ENCODE measurements around the gene NUCB1. TPM values are rescaled to one million over a fixed set of nuclear protein-coding genes. Genes with fewer than 3 reads are reported as not detected.
"Not testable (repeated sequence)": the region's sequence is repeated elsewhere in the genome, so short reads cannot be mapped to it uniquely, and the experiment has no call there.

The NUCB1 gene
- total RNA-seq = 265 TPM
- long read RNA-seq, transcript NUCB1-201 (13 exons, 2,668 nt) = major isoform, 479 of 672 reads
- long read RNA-seq, partial matches to known transcripts = 153 of 672 reads
- long read RNA-seq, other reads (novel, unspliced or antisense) = 39 of 672 reads

DNA sequence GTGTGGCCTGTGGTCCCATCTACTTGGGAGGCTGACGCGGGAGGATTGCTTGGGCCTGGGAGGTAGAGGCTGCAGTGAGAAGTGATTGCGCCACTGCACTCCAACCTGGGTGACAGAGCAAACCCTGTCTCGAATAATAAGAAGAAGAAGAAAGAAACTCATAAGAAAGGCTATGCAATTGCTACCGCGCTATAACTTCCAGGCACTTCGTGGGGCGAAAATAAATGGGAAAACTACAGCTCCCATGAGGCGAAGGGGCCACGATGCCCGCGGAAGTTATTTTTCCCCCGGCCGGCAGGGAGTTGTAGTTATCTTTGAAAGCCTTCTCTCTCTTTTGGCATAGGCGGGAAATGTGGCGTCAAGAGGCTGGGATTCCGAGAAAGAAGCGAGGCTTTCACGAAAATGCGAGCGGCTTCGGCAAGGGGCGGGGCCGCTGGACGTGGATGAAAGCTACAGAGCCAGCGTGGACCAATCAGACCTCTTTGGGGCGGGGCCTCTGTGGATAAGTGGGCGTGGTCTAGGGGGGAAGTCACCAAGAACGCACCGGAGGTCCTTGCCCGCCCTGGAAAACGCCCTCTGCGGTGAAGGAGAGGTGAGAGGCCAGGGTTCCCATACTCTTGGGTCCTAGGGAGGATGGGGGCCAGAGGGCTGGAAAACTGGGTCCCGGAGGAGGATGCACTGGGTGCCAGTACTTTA, at the start of gene NUCB1:
Gene NUCB1, plus strand, starts transcription at position 532 of the 696 bp plus-strand sequence. CDS start 485 bp downstream, outside the sequence.
- ATAC-seq (peak; percentile 97), DNase-seq (peak; percentile 99)
- intact Hi-C loops (cut with micrococcal nuclease) = no loop called here

GRCh38 chr19:48852292-48852691, 47.8 kb upstream of the NUCB1 start:
- intact Hi-C loops (cut with micrococcal nuclease) = no loop called here
- ATAC-seq (no peak), DNase-seq (no peak)

DNA sequence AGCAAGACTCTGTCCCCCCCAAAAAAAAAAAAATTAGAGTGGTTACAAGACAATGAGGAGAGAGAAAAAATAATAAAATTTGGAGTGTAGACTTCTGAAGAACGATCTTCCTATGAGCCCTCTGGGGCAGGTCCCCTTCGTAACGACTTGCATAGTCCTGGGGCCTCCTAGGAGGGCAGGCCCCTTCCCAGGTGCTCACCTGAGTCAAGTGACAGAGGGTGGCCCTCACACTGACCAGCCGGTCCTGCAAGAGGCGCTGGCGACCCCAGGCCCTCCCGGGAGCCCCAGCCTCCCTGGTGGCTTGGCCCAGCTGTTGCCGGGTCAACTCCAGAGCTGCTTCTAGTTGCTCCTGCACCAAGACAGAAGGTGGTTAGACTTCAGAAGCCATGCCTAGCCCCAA, 46.6 kb upstream of the NUCB1 start:
- no peak for ATAC-seq
- intact Hi-C loops (cut with micrococcal nuclease) = no loop called here
- no peak for DNase-seq

DNA sequence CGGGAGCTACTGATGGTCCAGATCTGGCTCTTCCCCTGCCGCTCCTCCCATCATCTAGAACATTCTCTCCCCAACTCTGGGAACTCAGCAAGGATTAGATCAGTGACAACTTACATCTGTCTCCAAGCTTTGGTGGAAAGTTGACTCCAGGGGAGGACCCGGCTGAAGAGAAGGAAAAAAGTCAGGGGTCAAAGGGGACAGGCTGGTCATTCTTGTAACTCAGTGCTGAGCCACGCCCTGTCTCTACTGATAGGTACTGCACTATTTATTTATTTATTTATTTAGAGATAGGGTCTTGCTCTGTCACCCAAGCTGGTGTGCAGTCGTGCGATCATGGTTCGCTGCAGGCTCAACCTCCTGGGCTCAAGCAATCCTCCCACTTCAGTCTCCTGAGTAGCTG, 46.0 kb upstream of the NUCB1 start:
- DNase-seq (no peak), ATAC-seq (no peak)
- intact Hi-C loops (cut with micrococcal nuclease) = no loop called here

- no peak for DNase-seq
- intact Hi-C loops (cut with micrococcal nuclease) = no loop called here
- no peak for ATAC-seq
Measured at GRCh38 chr19:48856921-48857320, 43.2 kb upstream of the NUCB1 start.

DNA sequence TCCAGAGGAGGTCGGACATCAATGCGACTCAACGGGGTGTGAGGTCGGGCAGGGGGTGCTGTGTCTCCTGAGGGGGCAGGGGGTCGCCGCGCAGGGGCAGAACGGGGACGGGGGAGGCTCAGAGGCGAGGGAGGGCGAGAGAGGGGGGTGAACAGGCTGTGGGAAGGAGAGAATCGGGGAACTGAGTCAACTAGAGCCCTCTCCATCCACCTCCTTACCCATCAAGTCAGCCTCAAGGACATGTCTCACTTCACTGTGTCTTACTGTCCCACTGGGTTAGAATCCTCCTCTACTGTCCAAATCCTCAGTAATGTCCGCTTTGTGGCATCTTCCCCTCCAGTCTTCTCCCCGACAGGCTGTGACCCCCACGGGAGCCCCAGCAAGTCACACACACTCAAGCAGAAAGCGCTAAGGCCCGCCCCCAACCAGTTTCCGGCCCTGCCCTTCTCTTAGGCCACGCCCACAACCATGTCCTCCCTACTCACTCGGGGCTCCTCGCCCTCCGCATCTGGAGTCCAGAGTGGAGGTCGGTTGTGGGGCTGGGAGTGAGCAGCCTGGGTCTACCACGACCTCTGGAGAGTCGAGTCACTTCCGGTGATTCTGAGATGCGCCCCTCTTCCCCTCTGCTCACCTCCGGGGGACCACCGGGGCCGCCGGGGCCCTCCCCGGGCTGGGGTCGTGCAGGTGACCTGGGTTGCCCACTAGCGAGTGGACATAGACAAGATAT, 41.0 kb upstream of the NUCB1 start:
- peak; percentile 53 for DNase-seq
- intact Hi-C loops (cut with micrococcal nuclease) = no loop called here
- peak; percentile 57 for ATAC-seq

GRCh38 chr19:48859711-48860572, 40.2 kb upstream of the NUCB1 start:
- DNase-seq = no peak
- intact Hi-C loops (cut with micrococcal nuclease) = no loop called here
- peak; percentile 45 for ATAC-seq

DNA sequence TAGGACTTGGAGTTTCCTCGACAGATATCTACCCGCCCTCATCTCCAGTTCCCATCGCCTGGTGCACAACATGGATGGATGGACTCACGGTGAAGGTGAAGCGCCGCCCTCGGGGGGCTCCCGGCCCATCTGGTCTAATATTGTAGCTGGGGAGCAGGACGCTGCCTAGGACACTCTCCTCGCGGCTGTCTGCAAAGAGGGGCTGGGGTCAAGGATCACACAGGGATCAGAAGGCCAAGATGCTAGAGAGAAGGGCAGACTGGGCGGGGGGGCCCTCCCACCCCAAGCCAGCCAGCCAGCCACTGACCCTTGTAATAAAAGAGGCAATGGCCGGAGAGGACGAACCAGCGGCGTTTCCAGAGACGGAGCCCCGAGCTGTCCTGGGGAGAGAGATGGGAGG, 38.8 kb upstream of the NUCB1 start:
- intact Hi-C loops (cut with micrococcal nuclease) = no loop called here
- ATAC-seq (no peak), DNase-seq (no peak)

GRCh38 chr19:48862827-48863226, 37.3 kb upstream of the NUCB1 start:
- DNase-seq = no peak
- ATAC-seq = no peak
- intact Hi-C loops (cut with micrococcal nuclease) = no loop called here

GRCh38 chr19:48866692-48867091, 33.4 kb upstream of the NUCB1 start:
- ATAC-seq (no peak), DNase-seq (no peak)
- intact Hi-C loops (cut with micrococcal nuclease) = no loop called here

- intact Hi-C loops (cut with micrococcal nuclease) = no loop called here
- no peak for DNase-seq
- ATAC-seq = no peak
Measured at GRCh38 chr19:48867123-48867745, 32.9 kb upstream of the NUCB1 start.

GRCh38 chr19:48867746-48868113, 32.4 kb upstream of the NUCB1 start:
- ATAC-seq (no peak), DNase-seq (no peak)
- intact Hi-C loops (cut with micrococcal nuclease) = no loop called here

DNA sequence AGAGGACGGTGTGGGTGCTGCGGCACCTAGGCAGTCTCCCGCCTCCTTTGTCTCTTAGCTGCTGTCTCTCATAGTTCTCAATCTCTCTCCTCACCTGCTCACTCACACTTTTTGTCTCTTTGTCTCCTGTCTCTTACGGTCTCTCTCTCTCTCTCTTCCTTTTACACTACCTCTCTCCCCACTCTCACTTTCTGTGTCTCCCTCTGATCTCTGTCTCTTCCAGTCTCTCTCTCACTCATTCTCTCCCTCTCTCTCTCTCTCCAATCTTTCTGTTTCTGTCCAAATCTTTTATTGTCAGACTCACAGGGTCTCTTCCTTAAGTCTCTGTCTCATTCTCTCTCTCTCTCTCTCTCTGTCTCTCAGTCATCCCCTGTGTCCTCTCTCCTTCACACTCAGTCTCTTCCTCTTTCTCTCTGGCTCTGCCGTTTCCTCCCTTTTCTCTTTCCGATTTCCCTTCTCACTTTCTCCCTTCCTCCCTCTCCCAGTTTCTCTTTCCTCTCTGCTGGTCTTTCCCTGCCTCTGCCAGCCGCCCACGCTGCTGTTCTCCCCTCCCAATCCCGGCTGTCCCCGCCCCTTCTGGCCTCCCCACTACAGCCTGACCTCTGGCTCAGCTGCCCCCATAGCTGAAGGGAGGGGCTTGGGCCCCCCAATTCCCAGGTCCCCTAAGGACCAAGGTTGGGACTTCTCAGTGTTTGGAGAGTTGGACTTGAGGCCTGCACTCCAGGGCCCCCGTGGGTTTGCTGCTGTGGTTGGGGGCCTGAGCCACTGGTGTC, 31.8 kb upstream of the NUCB1 start, which contains the start of gene PLEKHA4:
Gene PLEKHA4, minus strand, starts transcription at position 504 of the 773 bp plus-strand sequence. CDS start 997 bp downstream, outside the sequence.
- peak; percentile 39 for ATAC-seq
- peak; percentile 89 for DNase-seq
- intact Hi-C loops (cut with micrococcal nuclease) = no loop called here

DNA sequence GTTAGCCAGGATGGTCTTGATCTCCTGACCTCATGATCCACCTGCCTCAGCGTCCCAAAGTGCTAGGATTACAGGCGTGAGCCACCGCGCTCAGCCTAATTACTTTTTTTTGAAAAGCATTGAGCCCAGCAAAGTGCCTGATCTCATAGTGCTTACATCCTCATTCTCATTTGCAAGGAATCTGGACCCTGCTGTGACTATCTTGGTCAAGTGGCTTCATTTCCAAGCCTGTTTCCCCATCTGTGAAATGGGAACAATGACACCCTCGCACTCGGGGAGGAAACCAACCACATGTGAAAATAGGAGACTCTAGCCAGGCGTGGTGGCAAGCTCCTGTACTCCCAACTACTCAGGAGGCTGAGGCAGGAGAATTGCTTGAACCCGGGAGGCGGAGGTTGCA, 30.1 kb upstream of the NUCB1 start:
- ATAC-seq (no peak), DNase-seq (no peak)
- intact Hi-C loops (cut with micrococcal nuclease) = no loop called here

DNA sequence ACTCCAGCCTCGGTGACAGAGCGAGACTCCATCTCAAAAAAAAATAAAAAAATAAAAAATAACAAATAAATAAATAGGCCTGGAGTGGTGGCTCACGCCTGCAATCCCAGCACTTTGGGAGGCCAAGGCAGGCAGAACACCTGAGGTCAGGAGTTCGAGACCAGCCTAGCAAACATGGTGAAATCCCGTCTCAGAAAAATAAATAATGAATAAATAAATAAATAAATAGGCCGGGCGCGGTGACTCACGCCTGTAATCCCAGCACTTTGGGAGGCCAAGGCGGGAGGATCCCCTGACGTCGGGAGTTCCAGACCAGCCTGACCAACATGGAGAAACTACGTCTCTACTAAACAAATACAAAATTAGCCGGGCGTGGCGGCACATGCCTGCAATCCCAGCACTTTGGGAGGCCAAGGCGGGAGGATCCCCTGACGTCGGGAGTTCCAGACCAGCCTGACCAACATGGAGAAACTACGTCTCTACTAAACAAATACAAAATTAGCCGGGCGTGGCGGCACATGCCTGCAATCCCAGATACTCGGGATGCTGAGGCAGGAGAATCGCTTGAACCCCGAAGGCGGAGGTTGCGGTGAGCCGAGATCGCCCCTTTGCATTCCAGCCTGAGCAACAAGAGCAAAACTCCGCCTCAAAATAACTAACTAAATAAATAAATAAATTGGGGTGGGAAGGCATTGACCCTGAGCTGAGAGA, 28.5 kb upstream of the NUCB1 start:
- intact Hi-C loops (cut with micrococcal nuclease); ATAC-seq; DNase-seq: not testable (repeated sequence)

DNA sequence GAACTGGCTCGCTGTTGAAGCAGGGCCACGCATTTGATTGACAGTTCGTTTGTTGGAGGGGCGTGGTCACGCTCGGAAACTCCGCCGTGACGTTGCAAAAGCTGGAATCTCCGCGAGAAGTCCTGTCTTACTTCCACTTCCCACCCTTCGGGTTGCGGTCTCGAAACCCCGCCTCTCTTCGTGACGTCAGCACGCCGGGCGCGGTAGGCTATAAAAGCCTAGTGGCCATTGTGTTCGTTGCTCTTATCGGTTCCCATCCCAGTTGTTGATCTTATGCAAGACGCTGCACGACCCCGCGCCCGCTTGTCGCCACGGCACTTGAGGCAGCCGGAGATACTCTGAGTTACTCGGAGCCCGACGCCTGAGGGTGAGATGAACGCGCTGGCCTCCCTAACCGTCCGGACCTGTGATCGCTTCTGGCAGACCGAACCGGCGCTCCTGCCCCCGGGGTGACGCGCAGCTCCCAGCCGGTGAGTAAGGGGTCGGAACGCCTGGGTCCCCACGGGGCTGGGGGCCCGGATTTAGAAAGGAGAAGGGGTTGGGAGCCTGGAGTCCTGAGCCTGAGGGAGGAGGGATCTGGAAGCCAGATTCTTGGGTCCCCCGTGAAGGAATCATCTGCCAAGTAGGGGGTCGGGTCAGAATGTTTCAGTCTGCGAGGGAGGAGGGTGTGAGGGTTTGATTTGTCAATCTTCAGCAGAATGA, 27.8 kb upstream of the NUCB1 start, which contains the start of gene PPP1R15A:
Gene PPP1R15A, plus strand, starts transcription at position 240 of the 702 bp plus-strand sequence. CDS start 813 bp downstream, outside the sequence.
- intact Hi-C loops (cut with micrococcal nuclease) = no loop called here
- peak; percentile 98 for DNase-seq
- ATAC-seq = peak; percentile 75

GRCh38 chr19:48872884-48873475, 27.1 kb upstream of the NUCB1 start:
- intact Hi-C loops (cut with micrococcal nuclease) = no loop called here
- ATAC-seq = peak; percentile 74
- DNase-seq = peak; percentile 86
